ENCODE results near the gene PPP4R4. TPM values are rescaled to one million over a fixed set of nuclear protein-coding genes. Genes with fewer than 3 reads are reported as not detected.

The PPP4R4 gene
- total and polyA plus RNA-seq, 4 donors, result 8.0 to 13.9 (median 9.8) TPM

DNA sequence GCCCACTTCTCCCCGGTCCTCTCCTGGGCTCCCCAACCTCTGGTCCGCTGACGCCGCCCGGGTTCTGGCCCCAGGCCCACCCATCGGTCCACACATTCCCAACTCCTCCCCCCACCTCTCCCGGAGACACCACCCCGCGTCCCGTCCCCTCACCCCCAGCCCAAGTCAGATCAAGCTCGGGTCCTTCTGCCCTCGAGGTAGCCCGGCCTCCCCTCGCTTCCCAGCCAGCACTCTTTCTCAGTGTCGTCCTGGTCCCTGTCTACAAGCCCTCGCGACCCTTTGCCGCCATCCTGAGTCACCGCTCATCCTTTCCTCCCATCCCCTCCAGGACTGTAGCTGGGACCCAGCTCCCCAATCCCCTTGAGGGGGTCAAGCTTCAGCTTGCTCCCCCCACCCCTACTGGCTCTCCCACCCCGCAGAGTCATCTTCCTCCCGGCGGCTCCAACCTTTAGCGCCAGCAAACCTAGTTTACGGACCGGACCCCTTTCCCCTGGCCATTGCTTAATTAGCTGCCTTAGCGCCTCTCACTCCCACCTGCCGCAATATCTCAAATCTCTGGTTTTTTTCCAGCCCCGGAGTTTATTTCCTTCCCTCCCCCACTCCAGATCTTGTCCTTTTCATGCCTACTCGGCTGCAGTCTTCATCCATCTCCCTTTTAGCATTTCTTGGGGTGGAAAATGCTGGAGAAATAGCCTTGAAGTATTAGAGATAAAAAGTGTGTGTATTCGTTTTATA lies 1.1 kb downstream of the PPP4R4 start:
- H3K4me1 ChIP-seq (ENCODE audit: control insufficient read depth, insufficient read depth, low read length), result peaks cover 15% of the 10 kb centered on the region
- DNase-seq (ENCODE audit: low read depth in 4 of 6, low spot score in 6 of 6), result peak in 1 of 6 donors; percentile 46
- no peaks in the 10 kb centered on the region for H3K36me3 ChIP-seq (ENCODE audit: control insufficient read depth, insufficient read depth, low read length)
- no peaks in the 10 kb centered on the region for H3K9me3 ChIP-seq (ENCODE audit: control insufficient read depth, insufficient read depth, low read length)
- 1% methylated on average over 27 of the region's 30 CpGs for WGBS (ENCODE audit: insufficient coverage)
- peaks cover 11% of the 10 kb centered on the region for H3K27me3 ChIP-seq (ENCODE audit: control insufficient read depth, insufficient read depth, low read length)
- H3K27ac ChIP-seq (ENCODE audit: low read depth, low read length), result no peak overlapping the region
- peak overlapping the region; percentile 38 for H3K4me3 ChIP-seq (ENCODE audit: low read depth, low read length)

DNA sequence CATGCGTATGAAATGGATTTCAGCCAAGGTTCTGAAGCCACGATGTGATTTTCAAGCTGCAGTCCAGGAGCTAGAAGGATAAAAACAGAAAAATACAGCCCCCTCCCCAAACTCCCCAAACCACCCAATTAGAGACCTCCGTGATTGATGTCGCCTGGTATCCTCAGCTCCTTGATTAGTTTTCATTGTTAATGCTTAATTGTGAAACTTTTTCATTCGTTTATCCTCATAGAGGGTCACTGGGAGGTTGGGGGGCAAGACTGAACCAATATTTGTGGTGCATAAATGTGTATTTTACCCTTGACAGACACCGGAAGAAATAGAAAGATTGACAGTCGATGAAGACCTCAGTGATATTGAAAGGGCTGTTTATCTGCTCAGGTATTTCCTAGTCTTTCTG lies 1.6 kb downstream of the PPP4R4 start:
- H3K27me3 ChIP-seq (ENCODE audit: control insufficient read depth, insufficient read depth, low read length), result peaks cover 11% of the 10 kb centered on the region
- no peaks in the 10 kb centered on the region for H3K9me3 ChIP-seq (ENCODE audit: control insufficient read depth, insufficient read depth, low read length)
- H3K4me3 ChIP-seq (ENCODE audit: low read depth, low read length), result peak overlapping the region; percentile 38
- 63% methylated on average over 1 of the region's 7 CpGs for WGBS (ENCODE audit: insufficient coverage)
- no peak overlapping the region for H3K27ac ChIP-seq (ENCODE audit: low read depth, low read length)
- peak in 1 of 6 donors; percentile 10 for DNase-seq (ENCODE audit: low read depth in 4 of 6, low spot score in 6 of 6)
- no peaks in the 10 kb centered on the region for H3K36me3 ChIP-seq (ENCODE audit: control insufficient read depth, insufficient read depth, low read length)
- peaks cover 15% of the 10 kb centered on the region for H3K4me1 ChIP-seq (ENCODE audit: control insufficient read depth, insufficient read depth, low read length)

DNA sequence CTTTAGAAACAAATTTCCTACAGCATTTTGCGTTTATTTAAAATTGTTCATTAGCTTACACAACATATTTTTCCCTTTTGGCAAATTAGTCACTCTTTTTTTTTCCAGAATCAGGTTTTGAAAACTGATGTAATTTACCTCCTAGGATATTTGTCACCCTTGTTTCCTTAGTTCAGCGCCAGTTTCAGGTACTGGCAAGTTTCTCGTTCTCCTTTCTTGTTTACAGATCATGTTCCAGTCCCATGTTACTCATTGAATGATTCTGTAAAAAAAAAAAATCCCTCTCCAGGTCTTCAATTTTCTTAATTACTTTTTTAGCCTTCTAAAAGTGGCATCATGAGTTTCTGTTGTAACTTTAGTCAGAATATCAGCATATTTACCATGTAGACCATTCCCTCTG lies 2.7 kb downstream of the PPP4R4 start:
- 100% methylated on average over 1 of the region's 3 CpGs for WGBS (ENCODE audit: insufficient coverage)
- DNase-seq (ENCODE audit: low read depth in 4 of 6, low spot score in 6 of 6), result no peak
- H3K9me3 ChIP-seq (ENCODE audit: control insufficient read depth, insufficient read depth, low read length), result no peaks in the 10 kb centered on the region
- H3K4me3 ChIP-seq (ENCODE audit: low read depth, low read length), result no peak overlapping the region
- H3K36me3 ChIP-seq (ENCODE audit: control insufficient read depth, insufficient read depth, low read length), result no peaks in the 10 kb centered on the region
- H3K27ac ChIP-seq (ENCODE audit: low read depth, low read length), result no peak overlapping the region
- peaks cover 15% of the 10 kb centered on the region for H3K4me1 ChIP-seq (ENCODE audit: control insufficient read depth, insufficient read depth, low read length)
- H3K27me3 ChIP-seq (ENCODE audit: control insufficient read depth, insufficient read depth, low read length), result peaks cover 11% of the 10 kb centered on the region

DNA sequence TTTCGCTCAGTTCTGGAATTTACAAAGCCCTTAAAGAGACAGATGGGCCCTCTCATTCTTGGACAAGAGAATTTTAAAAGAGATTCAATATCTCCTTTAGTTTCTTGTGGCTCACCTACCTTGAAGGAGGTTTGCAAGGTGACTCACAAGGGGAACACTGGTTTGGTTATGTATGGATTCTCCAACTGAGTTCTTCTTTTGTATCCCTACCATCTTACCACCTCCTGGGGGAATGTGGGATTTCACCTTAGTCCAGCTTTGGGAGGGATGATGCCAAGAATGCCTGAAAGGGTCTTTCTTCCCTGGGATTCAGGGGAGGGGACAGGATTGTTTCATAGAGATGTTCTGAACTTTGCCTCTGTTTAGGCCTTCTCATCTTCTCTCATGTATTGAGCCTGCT lies 3.7 kb downstream of the PPP4R4 start:
- Histone ChIP-seq H3K27ac (ENCODE audit: low read depth, low read length) (no peak overlapping the region), H3K9me3 (ENCODE audit: control insufficient read depth, insufficient read depth, low read length) (no peaks in the 10 kb centered on the region), H3K4me1 (ENCODE audit: control insufficient read depth, insufficient read depth, low read length) (peaks cover 15% of the 10 kb centered on the region), H3K4me3 (ENCODE audit: low read depth, low read length) (no peak overlapping the region), H3K36me3 (ENCODE audit: control insufficient read depth, insufficient read depth, low read length) (no peaks in the 10 kb centered on the region), H3K27me3 (ENCODE audit: control insufficient read depth, insufficient read depth, low read length) (peaks cover 11% of the 10 kb centered on the region)
- no CpG with 5 or more reads among the region's 1 CpG for WGBS (ENCODE audit: insufficient coverage)
- DNase-seq (ENCODE audit: low read depth in 4 of 6, low spot score in 6 of 6), result no peak

DNA sequence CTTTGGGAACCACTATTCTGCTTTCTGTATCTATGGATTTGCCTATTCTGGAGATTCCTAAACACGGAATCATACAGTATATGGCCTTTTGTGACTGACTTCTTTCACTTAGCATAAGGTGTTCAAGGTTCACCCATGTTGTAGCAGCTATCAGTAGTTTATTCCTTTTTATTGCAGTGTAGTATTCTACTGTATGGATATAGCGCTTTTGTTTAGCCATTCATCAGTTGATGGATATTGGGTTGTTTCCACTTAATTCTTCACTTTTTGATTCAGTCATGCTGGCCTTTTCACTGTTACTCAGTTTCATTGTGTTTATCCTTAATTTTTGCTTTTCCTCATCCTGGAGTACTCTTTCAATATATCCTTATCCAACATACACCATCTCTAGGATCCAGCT lies 5.1 kb downstream of the PPP4R4 start:
- peaks cover 11% of the 10 kb centered on the region for H3K27me3 ChIP-seq (ENCODE audit: control insufficient read depth, insufficient read depth, low read length)
- H3K27ac ChIP-seq (ENCODE audit: low read depth, low read length), result no peak overlapping the region
- WGBS (ENCODE audit: insufficient coverage), result no CpG with 5 or more reads among the region's 2 CpGs
- peaks cover 9% of the 10 kb centered on the region for H3K4me1 ChIP-seq (ENCODE audit: control insufficient read depth, insufficient read depth, low read length)
- H3K4me3 ChIP-seq (ENCODE audit: low read depth, low read length), result no peak overlapping the region
- H3K9me3 ChIP-seq (ENCODE audit: control insufficient read depth, insufficient read depth, low read length), result no peaks in the 10 kb centered on the region
- H3K36me3 ChIP-seq (ENCODE audit: control insufficient read depth, insufficient read depth, low read length), result no peaks in the 10 kb centered on the region
- no peak for DNase-seq (ENCODE audit: low read depth in 4 of 6, low spot score in 6 of 6)

DNA sequence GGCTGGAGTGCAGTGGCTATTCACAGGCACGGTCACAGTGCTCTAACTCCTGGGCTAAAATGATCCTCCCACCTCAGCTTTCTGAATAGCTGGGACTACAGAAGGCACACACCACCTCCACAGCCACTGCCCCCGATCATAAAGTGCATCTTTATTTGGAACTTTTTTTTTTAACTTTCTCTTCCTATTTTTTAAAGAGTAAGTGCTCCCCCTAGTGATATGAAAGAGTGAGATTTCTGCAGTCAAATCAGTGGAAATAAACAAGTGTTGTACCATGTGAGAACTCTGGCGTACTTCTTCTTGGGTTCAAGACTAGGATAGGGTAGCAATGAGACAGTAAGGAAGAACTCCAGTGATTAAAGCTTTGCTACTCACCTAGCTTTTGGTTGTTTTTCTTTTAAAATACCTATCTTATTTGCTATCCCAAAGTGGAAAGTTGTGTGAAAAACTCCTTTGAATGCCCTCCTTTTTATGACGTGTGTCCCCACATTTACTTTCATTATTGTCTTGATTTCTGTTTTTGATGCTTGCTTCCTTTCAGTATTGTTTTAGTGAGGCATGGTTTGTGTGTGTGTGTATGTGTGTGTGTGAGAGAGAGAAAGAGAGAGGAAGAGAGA lies 6.6 kb downstream of the PPP4R4 start:
- Histone ChIP-seq H3K4me3 (ENCODE audit: low read depth, low read length) (peak overlapping the region; percentile 7), H3K9me3 (ENCODE audit: control insufficient read depth, insufficient read depth, low read length) (no peaks in the 10 kb centered on the region), H3K36me3 (ENCODE audit: control insufficient read depth, insufficient read depth, low read length) (no peaks in the 10 kb centered on the region), H3K4me1 (ENCODE audit: control insufficient read depth, insufficient read depth, low read length) (no peaks in the 10 kb centered on the region), H3K27ac (ENCODE audit: low read depth, low read length) (no peak overlapping the region), H3K27me3 (ENCODE audit: control insufficient read depth, insufficient read depth, low read length) (peaks cover 2% of the 10 kb centered on the region)
- DNase-seq (ENCODE audit: low read depth in 4 of 6, low spot score in 6 of 6), result peak in 4 of 6 donors; percentile 26 to 84 (median 53)
- 0% methylated on average over 1 of the region's 4 CpGs for WGBS (ENCODE audit: insufficient coverage)

DNA sequence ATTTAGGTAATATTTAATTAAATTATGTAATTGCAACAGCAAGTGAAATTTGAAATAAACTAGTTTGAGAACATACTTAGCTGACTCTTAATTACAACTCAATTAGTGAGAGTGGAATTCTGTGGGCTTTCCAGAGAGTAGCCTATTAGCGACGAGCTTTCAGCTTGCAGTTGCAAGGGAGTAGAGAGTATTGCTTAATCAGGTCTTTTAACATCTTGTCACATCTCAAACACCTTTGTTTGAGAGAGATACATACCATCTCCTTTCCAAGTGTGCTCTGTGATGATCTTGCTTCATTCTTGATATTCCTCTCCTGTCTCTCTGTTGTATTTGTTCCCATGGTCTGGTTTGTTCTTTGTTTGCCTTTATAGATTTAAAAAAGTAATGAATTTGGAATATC lies 7.7 kb downstream of the PPP4R4 start:
- DNase-seq (ENCODE audit: low read depth in 4 of 6, low spot score in 6 of 6), result peak in 1 of 6 donors; percentile 14
- H3K27me3 ChIP-seq (ENCODE audit: control insufficient read depth, insufficient read depth, low read length), result peaks cover 2% of the 10 kb centered on the region
- H3K4me3 ChIP-seq (ENCODE audit: low read depth, low read length), result no peak overlapping the region
- no peaks in the 10 kb centered on the region for H3K36me3 ChIP-seq (ENCODE audit: control insufficient read depth, insufficient read depth, low read length)
- no peaks in the 10 kb centered on the region for H3K4me1 ChIP-seq (ENCODE audit: control insufficient read depth, insufficient read depth, low read length)
- WGBS (ENCODE audit: insufficient coverage), result no CpG with 5 or more reads among the region's 2 CpGs
- H3K9me3 ChIP-seq (ENCODE audit: control insufficient read depth, insufficient read depth, low read length), result no peaks in the 10 kb centered on the region
- H3K27ac ChIP-seq (ENCODE audit: low read depth, low read length), result no peak overlapping the region

DNA sequence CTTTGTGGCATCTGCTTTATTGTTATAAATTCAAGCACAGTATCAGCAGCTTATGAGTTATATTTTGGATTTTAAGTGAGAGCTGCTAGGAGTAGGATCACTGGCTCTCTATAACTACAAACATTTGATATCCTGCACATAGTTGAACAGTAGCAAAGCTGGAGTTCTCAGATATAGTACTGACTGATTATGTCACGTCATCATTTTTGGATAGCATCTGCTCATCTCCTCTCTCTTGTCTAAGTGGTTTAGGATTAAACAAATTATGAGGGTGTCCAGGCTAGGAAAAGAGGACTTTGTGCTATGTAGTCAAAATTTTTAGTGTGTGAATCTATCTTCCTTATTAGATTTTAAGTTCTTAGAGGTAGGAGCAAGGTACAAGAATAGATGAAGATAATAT lies 18.4 kb downstream of the PPP4R4 start:
- Histone ChIP-seq H3K27me3 (ENCODE audit: control insufficient read depth, insufficient read depth, low read length) (no peaks in the 10 kb centered on the region), H3K4me1 (ENCODE audit: control insufficient read depth, insufficient read depth, low read length) (no peaks in the 10 kb centered on the region), H3K9me3 (ENCODE audit: control insufficient read depth, insufficient read depth, low read length) (no peaks in the 10 kb centered on the region), H3K36me3 (ENCODE audit: control insufficient read depth, insufficient read depth, low read length) (no peaks in the 10 kb centered on the region), H3K4me3 (ENCODE audit: low read depth, low read length) (no peak overlapping the region), H3K27ac (ENCODE audit: low read depth, low read length) (no peak overlapping the region)
- WGBS (ENCODE audit: insufficient coverage), result no CpG with 5 or more reads among the region's 1 CpG
- DNase-seq (ENCODE audit: low read depth in 4 of 6, low spot score in 6 of 6), result no peak

DNA sequence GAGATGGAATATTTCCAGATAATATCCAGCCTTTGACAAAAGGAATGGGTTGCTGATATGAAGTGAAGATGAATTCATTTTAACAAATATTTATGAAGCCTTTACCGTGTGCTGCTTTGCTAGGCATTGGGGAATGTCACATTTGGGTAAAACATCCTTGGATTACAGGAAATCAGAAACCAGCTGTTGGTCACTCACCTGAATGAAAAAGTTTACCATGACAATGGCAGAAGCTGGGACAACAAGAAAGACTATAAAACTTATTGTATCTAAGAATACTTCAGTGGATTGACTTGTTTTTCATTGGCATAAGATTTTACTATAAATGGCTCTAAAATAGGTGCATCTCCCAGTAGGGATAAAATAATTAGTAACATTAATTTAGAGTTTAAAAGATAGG lies 19.7 kb downstream of the PPP4R4 start:
- no CpG with 5 or more reads among the region's 1 CpG for WGBS (ENCODE audit: insufficient coverage)
- Histone ChIP-seq H3K4me1 (ENCODE audit: control insufficient read depth, insufficient read depth, low read length) (no peaks in the 10 kb centered on the region), H3K4me3 (ENCODE audit: low read depth, low read length) (no peak overlapping the region), H3K27me3 (ENCODE audit: control insufficient read depth, insufficient read depth, low read length) (no peaks in the 10 kb centered on the region), H3K36me3 (ENCODE audit: control insufficient read depth, insufficient read depth, low read length) (no peaks in the 10 kb centered on the region), H3K27ac (ENCODE audit: low read depth, low read length) (no peak overlapping the region), H3K9me3 (ENCODE audit: control insufficient read depth, insufficient read depth, low read length) (no peaks in the 10 kb centered on the region)
- DNase-seq (ENCODE audit: low read depth in 4 of 6, low spot score in 6 of 6), result no peak

DNA sequence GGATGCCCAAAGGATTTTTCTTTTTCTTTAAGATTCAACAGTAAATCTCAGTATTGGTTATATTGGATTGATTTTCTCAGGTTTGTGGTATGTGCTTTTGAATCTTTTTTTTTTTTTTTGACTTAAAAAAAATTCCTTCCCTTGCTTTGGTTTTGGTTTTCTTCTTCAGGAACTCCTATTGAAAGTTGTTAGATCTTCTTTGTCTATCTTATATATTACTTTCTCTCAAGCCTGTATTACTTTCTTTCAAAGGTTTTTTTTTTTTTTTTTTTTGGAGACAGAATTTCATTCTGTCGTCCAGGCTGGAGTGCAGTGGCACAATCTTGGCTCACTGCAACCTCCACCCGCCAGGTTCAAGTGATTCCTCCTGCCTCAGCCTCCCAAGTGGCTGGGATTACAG lies 21.9 kb downstream of the PPP4R4 start:
- WGBS (ENCODE audit: insufficient coverage), result 100% methylated on average over 1 of the region's 2 CpGs
- no peak overlapping the region for H3K27ac ChIP-seq (ENCODE audit: low read depth, low read length)
- no peaks in the 10 kb centered on the region for H3K9me3 ChIP-seq (ENCODE audit: control insufficient read depth, insufficient read depth, low read length)
- no peak overlapping the region for H3K4me3 ChIP-seq (ENCODE audit: low read depth, low read length)
- no peaks in the 10 kb centered on the region for H3K36me3 ChIP-seq (ENCODE audit: control insufficient read depth, insufficient read depth, low read length)
- H3K27me3 ChIP-seq (ENCODE audit: control insufficient read depth, insufficient read depth, low read length), result no peaks in the 10 kb centered on the region
- no peak for DNase-seq (ENCODE audit: low read depth in 4 of 6, low spot score in 6 of 6)
- H3K4me1 ChIP-seq (ENCODE audit: control insufficient read depth, insufficient read depth, low read length), result no peaks in the 10 kb centered on the region

Measured in spinal cord (tissue), 10 donors.